Measurements from ENCODE around the gene NPAT.

The NPAT gene

GRCh38 chr11:108222574-108223347 lies at the start of gene NPAT, which contains the start of gene ATM:
NPAT (minus strand) TSS chr11:108222638; CDS start chr11:108222536, 102 bp downstream.
ATM (plus strand) TSS chr11:108223067; CDS start chr11:108227625, 4,558 bp downstream.
- DNase-seq = peak; percentile 99

- DNase-seq = no peak
These were observed 47.1 kb upstream of the NPAT start for GRCh38 chr11:108269583-108269982.

- no peak for DNase-seq
These were observed 30.7 kb upstream of the NPAT start for GRCh38 chr11:108253176-108253575.

- DNase-seq = no peak
These were observed 24.4 kb upstream of the NPAT start for GRCh38 chr11:108246885-108247284.

- DNase-seq = no peak
These were observed 23.9 kb upstream of the NPAT start for GRCh38 chr11:108246308-108246707.

GRCh38 chr11:108242422-108242821 lies 20.0 kb upstream of the NPAT start:
- DNase-seq = no peak

GRCh38 chr11:108241330-108242037 lies 19.0 kb upstream of the NPAT start:
- DNase-seq = no peak

- no peak for DNase-seq
These were observed 16.6 kb upstream of the NPAT start for GRCh38 chr11:108239076-108239475.

GRCh38 chr11:108237058-108237481 lies 14.6 kb upstream of the NPAT start:
- no peak for DNase-seq

GRCh38 chr11:108235633-108236032 lies 13.2 kb upstream of the NPAT start:
- DNase-seq = no peak

- no peak for DNase-seq
These were observed 12.8 kb upstream of the NPAT start for GRCh38 chr11:108235192-108235591.

GRCh38 chr11:108233277-108233945 lies 11.0 kb upstream of the NPAT start:
- DNase-seq = no peak

- DNase-seq = no peak
These were observed 5.8 kb upstream of the NPAT start for GRCh38 chr11:108228251-108228650.

- DNase-seq = no peak
These were observed 3.6 kb upstream of the NPAT start for GRCh38 chr11:108226036-108226435.

GRCh38 chr11:108224911-108225786 lies 2.7 kb upstream of the NPAT start:
- no peak for DNase-seq

GRCh38 chr11:108224366-108224765 lies 1.9 kb upstream of the NPAT start:
- no peak for DNase-seq

- DNase-seq = no peak
These were observed 1.1 kb upstream of the NPAT start for GRCh38 chr11:108223348-108224149.

- DNase-seq = no peak
These were observed 396 bp downstream of the NPAT start for GRCh38 chr11:108221911-108222573.

- no peak for DNase-seq
These were observed 1.1 kb downstream of the NPAT start for GRCh38 chr11:108221371-108221770.

- DNase-seq = peak; percentile 12
These were observed 1.6 kb downstream of the NPAT start for GRCh38 chr11:108220721-108221336.

All from eye (tissue), 1 donor.